GM23248 (cell line): Measurements from ENCODE around the gene LRRC1. TPM values are rescaled to one million over a fixed set of nuclear protein-coding genes. Genes with fewer than 3 reads are reported as not detected.

Experiments
- DNase-seq: peaks from one replicate; pipeline ENCODE4 v3.0.0-alpha.2; 2015
- H2AFZ ChIP-seq: fragments of 200-600 bp; sonication (generic); 2 replicates; pipeline ENCODE4 v1.6.1; 2016; ENCODE audit warnings: antibody characterized with exemption
- H3F3A ChIP-seq: fragments of 200-600 bp; sonication (generic); 2 replicates; pipeline ENCODE4 v1.6.1; 2016; ENCODE audit warnings: mild to moderate bottlenecking, antibody characterized with exemption, mixed run types; ENCODE audit not compliant: insufficient read depth
- H3K27ac ChIP-seq: fragments of 200-600 bp; sonication (generic); 2 replicates; pipeline ENCODE4 v1.5.1; 2016; ENCODE audit warnings: mild to moderate bottlenecking
- H3K27me3 ChIP-seq: fragments of 200-600 bp; sonication (generic); replicated peaks from 2 replicates; pipeline ENCODE4 v1.6.1; 2016; ENCODE audit warnings: mild to moderate bottlenecking; ENCODE audit not compliant: insufficient read depth
- H3K36me3 ChIP-seq: fragments of 200-600 bp; sonication (generic); 2 replicates; pipeline ENCODE4 v1.6.1; 2016; ENCODE audit warnings: low read depth, mild to moderate bottlenecking
- H3K4me1 ChIP-seq: fragments of 200-600 bp; sonication (generic); 2 replicates; pipeline ENCODE4 v1.6.1; 2016; ENCODE audit warnings: mild to moderate bottlenecking; ENCODE audit not compliant: insufficient read depth
- H3K4me2 ChIP-seq: fragments of 200-600 bp; sonication (generic); one replicate; pipeline ENCODE4 v1.6.1; 2016; ENCODE audit warnings: mild to moderate bottlenecking; ENCODE audit not compliant: unreplicated experiment
- H3K4me3 ChIP-seq: fragments of 200-600 bp; sonication (generic); 2 replicates; pipeline ENCODE4 v1.5.1; 2016; ENCODE audit warnings: mild to moderate bottlenecking
- H3K79me2 ChIP-seq: fragments of 200-600 bp; sonication (generic); 2 replicates; pipeline ENCODE4 v1.6.1; 2016; ENCODE audit warnings: mild to moderate bottlenecking; ENCODE audit not compliant: insufficient read depth
- H3K9ac ChIP-seq: fragments of 200-600 bp; sonication (generic); 2 replicates; pipeline ENCODE4 v1.6.1; 2016; ENCODE audit warnings: mild to moderate bottlenecking
- H3K9me2 ChIP-seq: fragments of 200-600 bp; sonication (generic); 2 replicates; pipeline ENCODE4 v1.6.1; 2016; ENCODE audit warnings: mixed run types, mild to moderate bottlenecking, moderate library complexity; ENCODE audit not compliant: insufficient read depth
- H3K9me3 ChIP-seq: fragments of 200-600 bp; sonication (generic); one replicate; pipeline ENCODE4 v1.6.1; 2017; ENCODE audit warnings: low read depth
- H4K20me1 ChIP-seq: fragments of 200-600 bp; sonication (generic); 2 replicates; pipeline ENCODE4 v1.6.0; 2016; ENCODE audit not compliant: insufficient read depth
- EZH2 ChIP-seq: fragments of 200-600 bp; sonication (generic); IDR thresholded peaks from 2 replicates; pipeline ENCODE4 v1.6.1; 2018; ENCODE audit warnings: antibody characterized with exemption, mild to moderate bottlenecking; ENCODE audit not compliant: insufficient read depth, poor library complexity, severe bottlenecking
- EZH2phosphoT487 ChIP-seq: fragments of 200-600 bp; sonication (generic); IDR thresholded peaks from 2 replicates; pipeline ENCODE4 v1.6.1; 2018; ENCODE audit warnings: antibody characterized with exemption, moderate library complexity, mild to moderate bottlenecking, low read depth; ENCODE audit not compliant: insufficient read depth
- WGBS, 2 experiments: methylation state at CpG; one replicate each; pipeline ENCODE4 v1.1.6; 2015 to 2017; ENCODE audit warnings: low lambda C conversion rate in 2 of 2, low coverage in 1 of 2; ENCODE audit errors: missing lambda C conversion rate in 2 of 2; 5-methylcytosine and 5-hydroxymethylcytosine counted together
- in situ Hi-C: fragments of 300-500 bp; cut with MboI; formaldehyde crosslinking; loops from 2 replicates; pipeline ENCODE4 v1.15.0; 2020
- polyA plus RNA-seq: library from polyadenylated mRNA; unstranded; fragments of >200 nt; fragmentation: Nextera tagmentation; extraction: Ambion mirVana; gene quantifications from 2 replicates; pipeline ENCODE4 v1.2.1, GENCODE V29; 2016
- total RNA-seq: library from RNA; depleted of rRNA; stranded (reverse); fragments of >200 nt; shearing (Covaris generic); gene quantifications from 2 replicates; pipeline ENCODE4 v1.2.3, GENCODE V29; 2014; rRNA removed

Gene LRRC1
- total and polyA plus RNA-seq, 2 experiments from 2014 or later: 3.6 to 5.6 TPM

GRCh38 chr6:53961679-53962370, 167.0 kb downstream of the LRRC1 start:
- TF ChIP-seq EZH2 (no peak), EZH2phosphoT487 (no peak)
- Histone ChIP-seq H4K20me1 (no peaks in the 10 kb centered on the region), H3K9me3 (no peaks in the 10 kb centered on the region), H2AFZ (0 out of 2 replicates have a peak overlapping the region, but pooled peaks have one; percentile 0), H3F3A (peaks cover 26% of the 10 kb centered on the region), H3K27me3 (peaks cover 6% of the 10 kb centered on the region; the same call in 1 of the 2 replicates), H3K36me3 (no peaks in the 10 kb centered on the region), H3K4me1 (peaks cover 36% of the 10 kb centered on the region), H3K9me2 (no peaks in the 10 kb centered on the region), H3K79me2 (no peaks in the 10 kb centered on the region), H3K4me3 (no peak overlapping the region), H3K4me2 (peak overlapping the region; percentile 3), H3K27ac (peak overlapping the region; percentile 31), H3K9ac (no peak overlapping the region)
- in situ Hi-C loops: no loop called here
- DNase-seq: peak; percentile 68
- WGBS, 2 experiments: 9 to 13% methylated on average over 7 of the region's 7 CpGs

- Histone ChIP-seq H3K4me3 (no peak overlapping the region), H3K79me2 (no peaks in the 10 kb centered on the region), H3K27ac (no peak overlapping the region), H3K36me3 (no peaks in the 10 kb centered on the region), H3K4me2 (peak overlapping the region; percentile 3), H3K4me1 (peaks cover 36% of the 10 kb centered on the region), H3K9me2 (no peaks in the 10 kb centered on the region), H3K9ac (no peak overlapping the region), H3F3A (peaks cover 26% of the 10 kb centered on the region), H3K9me3 (no peaks in the 10 kb centered on the region), H4K20me1 (no peaks in the 10 kb centered on the region), H2AFZ (no peak overlapping the region), H3K27me3 (no peaks in the 10 kb centered on the region)
- no peak for TF ChIP-seq EZH2phosphoT487
- in situ Hi-C loops: no loop called here
- 36 to 38% methylated on average over 2 of the region's 2 CpGs for WGBS, 2 experiments
- no peak for DNase-seq
Observed at GRCh38 chr6:53962646-53963045, 167.8 kb downstream of the LRRC1 start.

GRCh38 chr6:53967415-53967814, 172.6 kb downstream of the LRRC1 start:
- Histone ChIP-seq H3K4me2 (no peak overlapping the region), H3K9ac (no peak overlapping the region), H3K4me3 (no peak overlapping the region), H3K79me2 (no peaks in the 10 kb centered on the region), H3K36me3 (no peaks in the 10 kb centered on the region), H3K4me1 (peaks cover 5% of the 10 kb centered on the region; the same call in 1 of the 2 replicates), H3F3A (no peaks in the 10 kb centered on the region), H3K27ac (no peak overlapping the region), H4K20me1 (no peaks in the 10 kb centered on the region), H3K9me2 (no peaks in the 10 kb centered on the region), H3K27me3 (no peaks in the 10 kb centered on the region), H3K9me3 (no peaks in the 10 kb centered on the region), H2AFZ (no peak overlapping the region)
- 76 to 84% methylated on average over 2 of the region's 2 CpGs for WGBS, 2 experiments
- in situ Hi-C loops: no loop called here
- no peak for DNase-seq
- TF ChIP-seq EZH2 (no peak), EZH2phosphoT487 (no peak)

Other genes with a start within 250 kb of the LRRC1 start
- 6.4 and 8.6 TPM in 2 replicates for gene GCLC, start 249.9 kb upstream of the LRRC1 start, total RNA-seq
- 3.3 TPM in 2 replicates for gene GCLC, start 249.9 kb upstream of the LRRC1 start, polyA plus RNA-seq
- not detected in 2 replicates for gene KLHL31, start 129.2 kb upstream of the LRRC1 start, total RNA-seq
- gene KLHL31, start 129.2 kb upstream of the LRRC1 start, polyA plus RNA-seq: 0.04 TPM in 1 of 2 replicates, not detected in the other